HepG2 (cell line): ENCODE data around the gene RCCD1. TPM values are rescaled to one million over a fixed set of nuclear protein-coding genes. Genes with fewer than 3 reads are reported as not detected.

Experiments used
- KDM5B ChIP-seq: sonication (generic); formaldehyde crosslinking; IDR thresholded peaks from 2 replicates; pipeline ENCODE4 v1.4.0; 2020; ENCODE audit warnings: missing genetic modification reagents, mild to moderate bottlenecking, borderline replicate concordance
- LRRFIP1 ChIP-seq: sonication (generic); formaldehyde crosslinking; conservative IDR thresholded peaks from 2 replicates; pipeline ENCODE4 v1.4.0; 2020; ENCODE audit warnings: missing genetic modification reagents
- NFKB2 ChIP-seq: sonication (generic); formaldehyde crosslinking; IDR thresholded peaks from 2 replicates; pipeline ENCODE4 v1.4.0; 2020; ENCODE audit warnings: missing genetic modification reagents, borderline replicate concordance
- RAD51 ChIP-seq: fragments of 450-650 bp; IDR thresholded peaks from 2 replicates; pipeline ENCODE4 v1.6.1; 2016; ENCODE audit warnings: borderline replicate concordance
- THAP7 ChIP-seq: sonication (generic); formaldehyde crosslinking; IDR thresholded peaks from 2 replicates; pipeline ENCODE4 v1.8.1; 2023; ENCODE audit warnings: mild to moderate bottlenecking, missing genetic modification reagents
- TMF1 ChIP-seq: sonication (generic); formaldehyde crosslinking; IDR thresholded peaks from 2 replicates; pipeline ENCODE4 v1.8.1; 2022; ENCODE audit warnings: low read depth, missing genetic modification reagents
- ZBTB44 ChIP-seq: sonication (generic); formaldehyde crosslinking; IDR thresholded peaks from 2 replicates; pipeline ENCODE4 v1.4.0; 2020; ENCODE audit warnings: missing genetic modification reagents
- ZBTB7B ChIP-seq: sonication (generic); formaldehyde crosslinking; IDR thresholded peaks from 2 replicates; pipeline ENCODE4 v1.4.0; 2020; ENCODE audit warnings: missing genetic modification reagents
- ZNF101 ChIP-seq: sonication (generic); formaldehyde crosslinking; IDR thresholded peaks from 2 replicates; pipeline ENCODE4 v1.4.0; 2020; ENCODE audit warnings: mild to moderate bottlenecking, low read depth, missing genetic modification reagents, borderline replicate concordance
- ZNF256 ChIP-seq: sonication (generic); formaldehyde crosslinking; conservative IDR thresholded peaks from 2 replicates; pipeline ENCODE4 v1.4.0; 2020; ENCODE audit warnings: missing genetic modification reagents
- ZNF275 ChIP-seq: sonication (generic); formaldehyde crosslinking; IDR thresholded peaks from 2 replicates; pipeline ENCODE4 v1.8.0; 2022; ENCODE audit warnings: missing genetic modification reagents, mild to moderate bottlenecking, inconsistent platforms, borderline replicate concordance
- ZNF280D ChIP-seq: sonication (generic); formaldehyde crosslinking; IDR thresholded peaks from 2 replicates; pipeline ENCODE4 v1.5.1; 2020; ENCODE audit warnings: mild to moderate bottlenecking, missing genetic modification reagents
- ZNF432 ChIP-seq: sonication (generic); formaldehyde crosslinking; IDR thresholded peaks from 2 replicates; pipeline ENCODE4 v1.5.0; 2020; ENCODE audit warnings: missing genetic modification reagents, mild to moderate bottlenecking, borderline replicate concordance
- ZNF44 ChIP-seq: sonication (generic); formaldehyde crosslinking; IDR thresholded peaks from 2 replicates; pipeline ENCODE4 v1.5.1; 2020; ENCODE audit warnings: mild to moderate bottlenecking, missing genetic modification reagents
- ZNF577 ChIP-seq: sonication (generic); formaldehyde crosslinking; IDR thresholded peaks from 2 replicates; pipeline ENCODE4 v1.4.0; 2020; ENCODE audit warnings: mild to moderate bottlenecking, low read depth, missing genetic modification reagents, borderline replicate concordance
- ZNF629 ChIP-seq: sonication (generic); formaldehyde crosslinking; conservative IDR thresholded peaks from 2 replicates; pipeline ENCODE4 v1.5.0; 2020; ENCODE audit warnings: missing genetic modification reagents
- ZNF713 ChIP-seq: sonication (generic); formaldehyde crosslinking; IDR thresholded peaks from 2 replicates; pipeline ENCODE4 v1.4.0; 2020; ENCODE audit warnings: mild to moderate bottlenecking, missing genetic modification reagents
- ZNF782 ChIP-seq: sonication (generic); formaldehyde crosslinking; IDR thresholded peaks from 2 replicates; pipeline ENCODE4 v1.4.0; 2020; ENCODE audit warnings: missing genetic modification reagents, mild to moderate bottlenecking, borderline replicate concordance
- ZSCAN20 ChIP-seq: sonication (generic); formaldehyde crosslinking; IDR thresholded peaks from 2 replicates; pipeline ENCODE4 v1.4.0; 2020; ENCODE audit warnings: missing genetic modification reagents, mild to moderate bottlenecking, borderline replicate concordance
- polyA plus RNA-seq, 8 experiments: library from polyadenylated mRNA; depleted of rRNA in 3 of 8; stranded (reverse) in 7 of 8; unstranded in 1 of 8; fragments of >200 nt; fragmentation: Illumina TruSeq in 4 of 8; extraction: Trizol in 4 of 8; gene quantifications; 2 replicates each; pipeline versions ENCODE4 v1.2.1 to v1.2.3, GENCODE V29; 2011 to 2016; ENCODE audit warnings: low read depth in 4 of 8, missing spikeins in 1 of 8, mixed read lengths in 1 of 8; ENCODE audit not compliant: insufficient read depth in 1 of 8
- total RNA-seq, 5 experiments: library from RNA; depleted of rRNA; stranded (reverse); fragments of >200 nt; fragmentation: Illumina TruSeq; extraction: Trizol; gene quantifications; 2 replicates each; pipeline ENCODE4 v1.2.3, GENCODE V29; 2016; ENCODE audit warnings: low read depth in 1 of 5

RCCD1 gene
- total and polyA plus RNA-seq, 2 of the 13 experiments (the other 11 are each of a cell fraction or from before 2014, with no cell fraction given), result 14.1 to 15.1 TPM

- TF ChIP-seq THAP7 (CRISPR knock-in tag), result peak; percentile 92; the same call in 1 of the 2 replicates
- TF ChIP-seq LRRFIP1 (CRISPR knock-in tag), result no peak
- 0 out of 2 replicates have a peak, but pooled peaks have one; percentile 53 for TF ChIP-seq ZBTB7B (CRISPR knock-in tag)
- TF ChIP-seq RAD51, result peak; percentile 79
- peak; percentile 98 for TF ChIP-seq ZNF629 (CRISPR knock-in tag)
- TF ChIP-seq ZBTB44, result no peak
- TF ChIP-seq ZNF256 (CRISPR knock-in tag), result peak; percentile 90; the same call in 1 of the 2 replicates
- no peak for TF ChIP-seq ZNF577 (CRISPR knock-in tag)
- no peak for TF ChIP-seq ZNF101
- TF ChIP-seq ZNF782 (CRISPR knock-in tag), result no peak
- TF ChIP-seq ZNF432 (CRISPR knock-in tag), result no peak
- peak; percentile 87; the same call in 1 of the 2 replicates for TF ChIP-seq NFKB2 (CRISPR knock-in tag)
- TF ChIP-seq ZNF280D (CRISPR knock-in tag), result peak; percentile 80
- TF ChIP-seq TMF1 (CRISPR knock-in tag), result peak; percentile 91
- TF ChIP-seq ZSCAN20 (CRISPR knock-in tag), result peak; percentile 66; the same call in 1 of the 2 replicates
- peak; percentile 94 for TF ChIP-seq ZNF275 (CRISPR knock-in tag)
- 0 out of 2 replicates have a peak, but pooled peaks have one; percentile 39 for TF ChIP-seq ZNF713 (CRISPR knock-in tag)
- no peak for TF ChIP-seq ZNF44 (CRISPR knock-in tag)
- TF ChIP-seq KDM5B, result peak; percentile 73
These were observed at the start of gene RCCD1 (continued) for GRCh38 chr15:90954712-90955623.
